HG03558 (cell line): Measurements from ENCODE around the gene USF1.
A peak's percentile ranks its signal among the peaks of the same experiment; 100 is the strongest.
"Not testable (repeated sequence)": the region's sequence is repeated elsewhere in the genome, so short reads cannot be mapped to it uniquely, and the experiment has no call there.

Source experiments
- ATAC-seq: cut with Tn5 transposase; IDR thresholded peaks from one replicate; pipeline ENCODE4 v1.9.1; 2021; ENCODE audit warnings: moderate number of reproducible peaks; ENCODE audit not compliant: unreplicated experiment; ENCODE audit errors: extremely low read depth

Gene USF1

GRCh38 chr1:161020509-161021164 is 25.1 kb downstream of the USF1 start, which contains the start of gene F11R:
F11R (minus strand) TSS chr1:161021152; CDS start chr1:161021073, 79 bp downstream.
- ATAC-seq: no peak

GRCh38 chr1:161019751-161020495 is 25.9 kb downstream of the USF1 start:
- ATAC-seq: no peak

- not testable (repeated sequence) for ATAC-seq
These were observed 26.6 kb downstream of the USF1 start for GRCh38 chr1:161019111-161019660.

DNA sequence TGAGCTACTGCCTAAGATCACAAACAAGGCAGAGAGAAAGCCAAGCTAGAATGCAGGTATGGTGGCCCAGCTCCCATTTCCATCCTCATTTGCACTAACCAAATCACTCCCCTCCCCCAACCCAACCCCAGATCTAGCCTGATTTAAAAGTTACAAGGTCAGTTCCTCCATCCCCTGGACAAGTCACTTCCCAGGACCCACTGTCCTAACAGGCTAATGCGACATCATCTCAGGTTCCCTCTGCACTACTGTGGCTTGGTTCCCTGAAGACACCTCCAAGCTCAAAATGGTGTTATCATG is 27.2 kb downstream of the USF1 start:
- no peak for ATAC-seq

DNA sequence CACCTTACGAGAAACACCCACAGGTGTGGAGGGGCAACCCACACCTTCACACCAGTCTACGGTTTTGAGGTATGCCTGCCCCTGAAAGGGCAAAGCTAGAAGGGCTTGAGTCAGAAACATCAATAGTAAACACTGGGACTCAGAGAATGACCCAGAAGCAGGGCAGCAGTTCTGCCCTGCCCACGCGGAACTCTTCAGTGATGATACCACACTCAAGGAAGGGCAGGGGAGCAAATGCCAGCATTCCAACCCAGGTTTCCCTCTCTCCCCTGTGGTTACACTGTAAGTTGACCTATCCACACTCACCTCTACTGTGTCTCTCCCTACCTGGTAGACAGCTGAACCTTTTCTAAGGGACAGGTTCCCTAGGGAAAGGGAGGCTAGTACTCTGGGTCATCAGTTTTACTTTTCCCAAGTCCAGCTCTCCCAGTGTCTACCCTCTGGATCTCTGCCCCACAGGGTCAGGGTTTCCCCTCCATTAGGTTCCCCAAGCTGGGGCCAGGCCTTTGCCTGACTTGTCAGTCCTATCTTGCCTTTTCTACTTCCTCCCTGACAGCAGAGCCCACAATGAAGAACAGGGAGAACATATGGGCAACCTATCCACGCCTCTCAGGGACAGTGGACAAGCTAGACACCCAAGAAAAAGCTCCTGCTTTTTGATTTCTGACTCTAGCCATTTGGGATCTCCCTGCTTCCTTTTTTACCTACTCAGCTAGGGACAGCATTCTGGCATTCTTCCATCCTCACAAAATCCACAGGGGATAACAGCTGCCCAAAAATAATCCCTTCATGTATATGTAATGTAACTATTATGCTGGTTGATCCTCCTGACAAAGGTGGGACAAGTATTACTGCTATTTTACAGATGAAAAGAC is 27.8 kb downstream of the USF1 start:
- no peak for ATAC-seq

DNA sequence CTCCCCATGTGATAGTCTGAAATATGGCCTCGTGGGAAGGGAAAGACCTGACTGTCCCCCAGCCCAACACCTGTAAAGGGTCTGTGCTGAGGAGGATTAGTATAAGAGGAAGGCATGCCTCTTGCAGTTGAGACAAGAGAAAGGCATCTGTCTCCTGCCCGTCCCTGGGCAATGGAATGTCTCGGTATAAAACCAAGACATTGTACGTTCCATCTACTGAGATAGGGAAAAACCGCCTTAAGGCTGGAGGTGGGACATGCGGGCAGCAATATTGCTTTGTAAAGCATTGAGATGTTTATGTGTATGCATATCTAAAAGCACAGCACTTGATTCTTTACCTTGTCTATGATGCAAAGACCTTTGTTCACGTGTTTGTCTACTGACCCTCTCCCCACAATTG is 28.6 kb downstream of the USF1 start:
- ATAC-seq: not testable (repeated sequence)

- not testable (repeated sequence) for ATAC-seq
These were observed 29.1 kb downstream of the USF1 start for GRCh38 chr1:161016683-161017082.

DNA sequence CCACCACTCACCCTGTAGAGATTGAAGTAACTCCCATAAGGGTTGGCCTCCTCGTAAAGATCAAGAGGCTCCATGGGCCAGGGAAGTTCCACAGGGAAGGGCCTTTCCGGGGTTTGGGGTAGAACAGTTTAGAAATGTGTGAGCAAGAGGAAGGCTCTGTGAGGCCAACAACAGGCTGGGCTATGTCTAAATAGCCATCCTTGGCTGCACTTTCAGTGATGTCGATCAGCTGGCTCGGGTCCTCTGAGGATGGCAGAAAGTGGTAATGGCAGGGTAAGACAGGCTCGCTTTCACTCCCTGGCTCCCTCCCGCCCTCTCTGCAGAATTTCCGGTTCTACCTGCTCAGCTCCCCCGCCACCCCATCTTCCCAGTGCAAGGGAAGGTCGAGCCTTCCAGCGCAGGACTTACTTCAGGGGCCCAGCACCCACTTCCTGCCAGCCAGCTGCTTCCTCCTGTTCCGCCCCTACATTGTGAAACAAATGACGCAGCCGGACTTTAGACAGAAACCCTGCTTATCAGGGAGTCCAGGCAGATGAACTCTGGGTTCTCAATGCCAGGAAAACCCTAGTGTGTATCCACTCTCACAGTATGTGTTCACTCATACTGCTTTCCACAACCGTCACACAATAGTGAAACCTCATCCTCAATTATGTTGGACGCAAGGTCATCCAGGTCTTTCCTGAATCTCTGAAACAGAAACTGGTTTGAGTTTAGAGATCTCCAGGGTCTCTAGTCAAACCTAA is 32.1 kb downstream of the USF1 start:
- peak; percentile 62 for ATAC-seq

- no peak for ATAC-seq
These were observed 32.7 kb downstream of the USF1 start for GRCh38 chr1:161013131-161013487.

GRCh38 chr1:161012420-161012819 is 33.4 kb downstream of the USF1 start:
- no peak for ATAC-seq

DNA sequence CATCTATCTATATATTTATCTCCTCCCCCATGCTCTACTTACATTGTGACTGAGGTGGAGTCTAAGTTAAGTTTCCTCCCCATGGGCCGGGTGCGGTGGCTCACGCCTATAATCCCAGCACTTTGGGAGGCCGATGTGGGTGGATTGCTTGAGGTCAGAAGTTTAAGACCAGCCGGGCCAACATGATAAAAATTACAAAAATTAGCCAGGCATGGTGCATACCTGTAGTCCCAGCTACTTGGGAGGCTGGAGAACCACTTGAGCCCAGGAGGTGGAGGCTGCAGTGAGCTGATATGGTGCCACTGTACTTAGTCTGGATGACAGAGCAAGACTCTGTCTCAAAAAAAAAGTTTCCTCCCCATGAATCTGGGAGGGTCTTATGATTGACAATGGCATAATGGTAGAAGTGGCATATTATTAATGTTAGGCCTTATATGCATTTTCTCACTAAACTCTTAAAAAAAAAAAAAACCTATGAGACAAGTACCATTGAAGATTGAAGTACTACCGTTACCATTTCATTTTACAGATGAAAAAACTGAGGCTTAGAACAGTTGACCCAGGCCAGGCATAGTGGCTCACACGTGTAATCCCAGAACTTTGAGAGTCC is 36.1 kb downstream of the USF1 start:
- no peak for ATAC-seq

DNA sequence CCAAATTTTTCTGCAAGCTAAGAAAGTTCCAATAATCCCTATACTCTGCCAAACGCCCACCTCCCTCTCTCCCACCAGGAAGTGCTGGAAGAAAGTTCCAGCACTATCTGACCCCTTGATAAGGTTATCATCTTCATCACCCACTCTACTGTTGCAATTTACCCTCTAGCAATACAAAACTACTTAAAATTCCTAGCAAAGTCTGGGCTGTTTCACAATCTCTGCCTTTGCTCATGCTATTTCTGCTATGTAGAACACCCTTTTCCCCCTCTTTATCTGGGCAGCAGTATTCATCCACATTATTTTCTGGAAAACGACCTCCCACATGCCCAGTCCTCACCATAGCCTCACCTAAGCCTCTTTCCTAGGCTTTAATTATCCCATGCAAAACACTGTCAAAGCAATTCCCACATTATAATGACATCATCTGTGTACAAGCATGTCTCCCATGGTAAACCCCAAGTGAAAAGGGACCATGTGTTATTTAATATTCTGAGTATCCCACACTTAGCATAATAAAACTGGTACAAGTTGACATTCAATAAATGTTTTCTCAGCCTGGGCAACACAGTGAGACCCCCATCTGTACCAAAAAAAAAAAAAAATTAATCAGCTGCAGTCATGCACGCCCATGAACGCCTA is 36.8 kb downstream of the USF1 start:
- no peak for ATAC-seq

DNA sequence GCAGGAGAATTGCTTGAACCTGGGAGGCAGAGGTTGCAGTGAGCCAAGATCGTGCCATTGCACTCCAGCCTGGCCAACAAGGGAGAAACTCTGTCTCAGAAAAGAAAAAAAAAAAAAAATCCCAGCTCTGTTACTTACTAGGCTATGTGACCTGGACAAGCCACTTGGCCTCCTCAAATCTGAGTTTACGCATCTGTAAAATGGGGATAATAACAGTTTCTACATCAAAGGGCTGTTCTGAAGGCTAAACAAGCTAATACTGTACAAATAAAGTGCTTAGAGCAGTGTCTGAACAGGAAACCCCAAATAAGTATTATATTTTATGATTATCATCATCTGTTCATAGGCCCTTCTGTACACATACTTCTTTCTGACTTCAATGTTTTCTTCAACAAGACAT is 38.4 kb downstream of the USF1 start:
- no peak for ATAC-seq

GRCh38 chr1:161006563-161006962 is 39.2 kb downstream of the USF1 start:
- ATAC-seq: no peak

DNA sequence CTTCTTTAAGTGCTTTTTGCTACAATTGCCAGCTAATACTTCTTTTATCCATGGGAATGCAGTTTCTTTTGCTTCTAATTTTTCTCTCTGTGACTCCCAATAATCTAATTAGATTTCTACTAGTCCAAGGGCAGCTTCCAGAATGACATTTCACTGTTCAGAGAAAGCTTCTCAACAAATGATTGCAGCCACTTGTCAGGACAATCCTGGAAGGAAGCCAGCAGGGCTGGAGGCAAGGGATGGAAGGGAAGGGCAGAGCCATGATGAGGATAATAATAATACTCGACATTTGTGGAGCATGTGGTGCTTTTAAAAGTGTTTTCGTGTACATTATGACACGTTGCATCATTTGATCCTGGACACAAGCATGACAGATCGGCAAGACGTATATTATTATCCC is 44.3 kb downstream of the USF1 start:
- no peak for ATAC-seq

DNA sequence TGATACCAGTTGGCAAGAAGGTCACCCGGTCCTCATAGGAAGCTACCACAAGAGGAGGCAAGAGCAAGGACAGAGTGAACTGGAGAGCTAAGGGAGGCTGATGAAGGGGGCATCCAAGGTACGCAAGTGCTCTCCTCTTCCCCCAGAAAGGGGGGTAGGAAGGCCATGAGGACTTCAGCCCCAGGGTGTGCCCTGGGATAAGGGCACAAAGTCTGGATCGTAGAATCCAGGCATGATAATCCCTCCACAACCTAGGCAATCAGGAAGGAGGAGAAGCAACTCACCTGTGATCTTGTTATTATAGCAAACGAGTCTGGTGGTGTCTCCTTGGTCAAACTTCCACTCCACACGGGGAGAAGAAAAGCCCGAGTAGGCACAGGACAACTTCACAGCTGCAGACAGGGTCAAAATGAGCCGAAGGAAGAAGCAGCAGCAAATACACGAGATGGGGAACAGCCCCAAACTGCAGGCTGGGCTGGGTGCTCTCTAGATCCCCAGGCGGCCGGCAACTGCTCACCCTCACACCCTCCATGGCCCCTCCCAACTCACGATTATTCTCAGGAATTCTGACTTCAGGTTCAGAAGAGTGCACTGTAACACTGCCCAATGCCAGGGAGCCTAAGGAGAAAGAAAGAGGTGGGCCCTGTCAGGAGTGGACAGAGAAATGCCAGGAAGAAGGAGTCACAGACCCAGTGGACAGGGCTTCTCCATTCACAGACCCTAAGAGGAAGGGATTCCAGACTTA is 44.9 kb downstream of the USF1 start:
- no peak for ATAC-seq

GRCh38 chr1:160999376-160999775 is 46.4 kb downstream of the USF1 start:
- no peak for ATAC-seq

DNA sequence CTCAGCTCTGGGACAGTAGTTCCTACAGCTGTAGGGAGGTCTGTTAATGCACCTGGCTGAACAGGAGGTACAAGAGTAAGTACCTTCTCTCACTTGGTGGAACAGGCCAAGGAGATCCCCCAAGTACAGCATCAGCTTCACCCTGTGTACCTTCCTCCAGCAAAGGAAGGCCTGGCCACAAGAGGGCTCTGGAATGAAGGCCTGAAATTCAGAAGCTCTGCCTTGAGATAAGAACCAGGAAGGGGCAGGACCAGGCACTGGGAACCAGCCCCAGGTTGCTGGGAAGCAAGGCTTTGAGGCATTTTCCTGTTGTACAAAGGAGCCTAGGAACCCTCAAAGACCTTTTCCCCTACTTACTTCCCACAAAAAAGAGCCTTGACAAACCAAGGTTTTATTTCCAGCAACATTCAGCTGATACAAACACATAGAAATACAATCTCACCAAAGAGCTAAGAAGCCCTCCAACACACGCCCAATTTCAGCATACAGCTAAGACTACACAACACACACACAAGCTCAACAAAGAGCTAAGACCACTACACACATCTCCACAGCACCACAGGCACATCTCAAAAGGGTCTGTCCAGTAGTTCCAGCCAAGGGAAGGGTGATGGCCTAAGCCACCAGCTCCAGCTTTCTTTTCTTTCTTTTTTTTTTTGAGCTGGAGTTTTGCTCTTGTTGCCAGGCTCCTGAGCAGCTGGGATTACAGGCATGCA is 48.3 kb downstream of the USF1 start:
- ATAC-seq: no peak
